ENCODE results near the gene KLC1.
A peak's percentile ranks its signal among the peaks of the same experiment; 100 is the strongest.

The KLC1 gene

DNA sequence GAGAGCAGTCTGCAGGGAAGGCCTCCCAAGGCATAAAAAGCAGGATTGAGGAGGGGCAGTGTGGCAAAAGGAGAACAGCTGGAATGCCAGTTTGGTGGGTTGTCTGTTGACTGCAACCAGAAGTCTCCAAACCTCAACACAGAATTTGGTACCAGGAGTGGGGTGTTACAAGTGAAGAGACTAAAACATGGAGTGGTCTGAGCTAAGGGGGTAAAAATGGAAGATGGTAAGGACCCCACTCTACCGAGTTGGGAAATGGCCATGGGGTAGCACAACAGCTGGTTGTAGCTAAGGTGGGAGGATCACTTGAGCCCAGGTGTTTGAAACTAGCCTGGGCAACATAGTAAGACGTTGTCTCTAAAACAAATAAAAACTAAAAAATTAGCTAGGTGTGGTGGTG, 17.8 kb upstream of the KLC1 start:
- no peak for TF ChIP-seq JUND (IDR thresholded peaks at IDR 0.05; ENCODE audit: low read depth)
- in situ Hi-C loops (cut with HindIII; ENCODE audit: low pct_unique_long_range_greater_than_20kb, low sequenced_read_pairs): no loop called here
- DNase-seq (ENCODE audit: low read depth in 1 of 2, low spot score in 1 of 2): no peak

DNA sequence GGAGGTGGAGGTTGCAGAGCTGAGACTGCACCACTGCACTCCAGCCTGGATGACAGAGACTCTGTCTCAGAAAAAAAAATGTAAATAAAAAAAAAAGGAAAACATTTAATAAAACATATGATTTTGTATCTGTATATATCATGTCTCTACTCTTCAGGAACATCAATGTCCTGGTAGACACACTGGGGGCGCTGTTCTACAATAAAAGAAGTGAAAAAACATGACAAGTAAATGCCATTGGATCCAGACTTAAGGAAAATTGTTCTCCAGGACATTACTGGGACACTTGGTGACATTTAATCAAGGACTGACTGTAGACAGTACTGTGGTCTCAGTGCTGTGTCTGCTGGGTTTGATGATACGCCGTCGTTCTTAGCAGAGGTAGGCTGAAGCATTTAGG, 15.5 kb upstream of the KLC1 start:
- DNase-seq (ENCODE audit: low read depth in 1 of 2, low spot score in 1 of 2): peak in 1 of 2 experiments; percentile 64
- in situ Hi-C loops (cut with HindIII; ENCODE audit: low pct_unique_long_range_greater_than_20kb, low sequenced_read_pairs): no loop called here
- TF ChIP-seq JUND (IDR thresholded peaks at IDR 0.05; ENCODE audit: low read depth): no peak

DNA sequence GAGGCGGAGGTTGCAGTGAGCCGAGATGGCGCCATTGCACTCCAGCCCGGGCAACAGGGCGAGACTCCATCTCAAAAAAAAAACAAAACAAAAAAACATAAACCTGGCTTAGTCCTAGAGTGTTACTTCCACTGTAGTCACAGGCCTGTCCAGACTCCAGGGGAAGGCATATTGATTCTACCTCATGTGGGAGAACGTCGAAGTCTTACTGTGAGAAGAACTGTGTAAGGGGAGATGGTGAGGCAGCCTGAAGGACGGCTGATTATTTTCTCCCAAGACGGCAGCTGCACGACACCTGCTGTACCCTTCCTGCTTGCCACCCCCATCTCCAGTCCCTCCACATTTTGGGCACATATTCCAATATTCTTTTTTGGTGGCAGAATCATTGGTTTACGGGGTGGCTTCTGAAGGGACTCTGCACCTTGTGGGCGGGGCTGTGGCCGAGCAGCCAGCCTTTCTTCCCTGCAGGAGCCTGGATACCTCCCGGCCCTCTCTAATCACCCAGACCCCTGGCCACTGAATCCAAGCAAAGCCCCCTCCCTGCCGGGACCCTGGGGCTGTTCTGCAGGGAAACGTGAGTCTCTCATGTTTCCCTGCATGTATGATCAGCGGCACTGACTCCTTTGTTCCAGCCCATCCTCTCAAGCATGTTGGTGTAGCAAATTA, 12.2 kb upstream of the KLC1 start:
- TF ChIP-seq JUND (IDR thresholded peaks at IDR 0.05; ENCODE audit: low read depth): no peak
- in situ Hi-C loops (cut with HindIII; ENCODE audit: low pct_unique_long_range_greater_than_20kb, low sequenced_read_pairs): no loop called here

DNA sequence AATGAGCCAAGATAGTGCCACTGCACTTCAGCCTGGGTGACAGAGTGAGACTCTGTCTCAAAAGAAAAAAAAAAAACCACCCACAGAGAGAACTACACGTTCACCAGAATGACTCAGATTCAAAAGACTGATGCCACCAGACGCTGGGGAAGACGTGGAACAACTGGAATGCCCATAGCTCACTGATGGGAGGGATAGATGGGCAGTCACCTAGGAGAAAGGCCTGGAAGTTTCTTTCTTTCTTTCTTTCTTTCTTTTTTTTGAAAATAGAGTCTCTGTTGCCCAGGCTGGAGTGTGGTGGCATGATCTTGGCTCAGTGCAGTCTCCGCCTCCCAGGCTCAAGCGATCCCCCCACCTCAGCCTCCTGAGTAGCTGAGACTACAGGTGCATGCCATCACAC, 10.0 kb upstream of the KLC1 start:
- DNase-seq (ENCODE audit: low read depth in 1 of 2, low spot score in 1 of 2): no peak
- in situ Hi-C loops (cut with HindIII; ENCODE audit: low pct_unique_long_range_greater_than_20kb, low sequenced_read_pairs): no loop called here
- no peak for TF ChIP-seq JUND (IDR thresholded peaks at IDR 0.05; ENCODE audit: low read depth)

More for the DNA sequence above, 12.2 kb upstream of the KLC1 start:
- DNase-seq (ENCODE audit: low read depth in 1 of 2, low spot score in 1 of 2): no peak

DNA sequence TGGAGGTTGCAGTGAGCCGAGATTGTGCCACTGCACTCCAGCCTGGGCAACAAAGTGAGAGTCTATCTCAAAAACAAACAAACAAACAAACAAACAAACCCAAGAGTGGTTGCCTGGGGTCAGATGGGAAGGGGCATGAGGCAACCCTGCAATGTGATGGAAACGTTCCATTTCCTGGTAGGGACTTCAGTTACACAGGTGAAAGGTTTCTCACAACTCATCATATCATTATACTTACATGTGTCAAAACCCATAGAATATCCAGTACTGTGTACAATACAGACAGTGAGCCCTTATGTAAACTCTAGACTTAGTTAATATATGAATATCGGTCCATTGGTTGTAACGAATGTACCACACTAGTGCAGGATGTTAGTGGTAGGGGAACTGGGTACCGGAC, 7.2 kb upstream of the KLC1 start:
- no peak for DNase-seq (ENCODE audit: low read depth in 1 of 2, low spot score in 1 of 2)
- TF ChIP-seq JUND (IDR thresholded peaks at IDR 0.05; ENCODE audit: low read depth): no peak
- in situ Hi-C loops (cut with HindIII; ENCODE audit: low pct_unique_long_range_greater_than_20kb, low sequenced_read_pairs): no loop called here

DNA sequence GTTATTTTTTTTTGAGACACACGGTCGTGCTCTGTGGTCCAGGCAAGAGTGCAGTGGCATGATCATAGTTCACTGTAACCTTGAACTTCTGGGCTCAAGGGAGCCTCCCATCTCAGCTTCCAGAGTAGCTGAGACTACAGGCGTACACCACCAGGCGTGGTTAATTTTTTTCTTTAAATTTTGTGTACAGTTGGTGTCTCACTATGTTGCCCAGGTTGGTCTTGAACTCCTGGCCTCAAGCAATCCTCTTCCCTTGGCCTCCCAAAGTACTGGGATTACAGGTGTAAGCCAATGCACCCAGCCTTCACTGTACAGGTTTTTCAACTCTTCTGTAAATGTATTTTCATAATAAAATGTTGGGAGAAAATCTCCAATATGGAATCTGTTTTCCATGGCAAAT, 5.7 kb upstream of the KLC1 start:
- no peak for TF ChIP-seq JUND (IDR thresholded peaks at IDR 0.05; ENCODE audit: low read depth)
- in situ Hi-C loops (cut with HindIII; ENCODE audit: low pct_unique_long_range_greater_than_20kb, low sequenced_read_pairs): no loop called here
- no peak for DNase-seq (ENCODE audit: low read depth in 1 of 2, low spot score in 1 of 2)

DNA sequence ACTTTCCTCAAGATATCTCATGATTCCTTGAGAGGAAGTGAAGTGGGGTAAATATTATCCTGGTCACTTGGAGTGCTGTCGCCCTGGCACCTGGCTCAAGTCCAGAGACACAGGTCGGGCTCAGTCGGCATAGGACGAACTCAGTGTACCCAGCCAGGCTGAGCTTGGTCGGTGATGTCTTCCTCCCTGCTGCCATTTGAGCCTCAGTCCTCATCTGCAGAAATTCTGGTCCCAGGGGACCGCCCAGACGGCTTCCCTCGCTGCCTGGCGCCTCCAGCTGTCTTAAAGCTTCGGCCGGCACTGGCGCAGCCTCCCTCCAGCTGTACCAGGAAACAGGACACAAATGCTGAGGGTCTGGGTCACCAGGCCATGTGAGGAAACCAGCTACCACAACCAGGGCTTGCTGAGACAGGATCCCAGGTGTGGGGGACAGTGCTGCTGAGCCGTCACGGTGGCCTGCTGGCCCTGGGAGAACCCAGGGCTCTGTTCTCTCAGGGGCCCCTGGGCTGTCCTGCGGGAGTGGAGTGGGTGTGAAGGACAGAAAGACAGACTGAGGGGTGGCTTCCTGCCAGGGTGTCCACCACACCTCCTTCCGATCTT, 5.0 kb upstream of the KLC1 start:
- TF ChIP-seq JUND (IDR thresholded peaks at IDR 0.05; ENCODE audit: low read depth): no peak
- DNase-seq (ENCODE audit: low read depth in 1 of 2, low spot score in 1 of 2): no peak

DNA sequence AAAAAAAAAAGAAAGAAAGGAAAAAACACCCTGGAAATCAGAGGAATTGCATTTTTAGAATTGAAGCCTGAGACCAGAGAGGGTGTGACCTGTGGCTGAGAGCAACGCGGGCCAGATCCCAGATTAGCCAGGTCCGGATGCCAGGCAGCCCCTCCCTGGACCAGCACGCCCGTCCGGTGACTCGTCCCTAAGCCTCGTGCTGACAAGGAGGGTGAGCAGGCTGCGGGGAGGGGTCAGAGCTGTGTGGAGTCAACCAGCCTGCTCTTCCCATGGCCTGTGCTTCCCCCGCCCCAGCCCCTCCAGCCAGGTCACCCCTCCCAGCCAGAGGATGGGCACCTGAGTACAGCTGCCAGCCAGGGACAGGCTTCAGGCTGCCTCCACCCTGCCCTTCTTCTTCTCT, 4.2 kb upstream of the KLC1 start:
- in situ Hi-C loops (cut with HindIII; ENCODE audit: low pct_unique_long_range_greater_than_20kb, low sequenced_read_pairs): no loop called here
- no peak for DNase-seq (ENCODE audit: low read depth in 1 of 2, low spot score in 1 of 2)
- TF ChIP-seq JUND (IDR thresholded peaks at IDR 0.05; ENCODE audit: low read depth): no peak

More for the DNA sequence above, 5.0 kb upstream of the KLC1 start:
- in situ Hi-C loops (cut with HindIII; ENCODE audit: low pct_unique_long_range_greater_than_20kb, low sequenced_read_pairs): no loop called here

DNA sequence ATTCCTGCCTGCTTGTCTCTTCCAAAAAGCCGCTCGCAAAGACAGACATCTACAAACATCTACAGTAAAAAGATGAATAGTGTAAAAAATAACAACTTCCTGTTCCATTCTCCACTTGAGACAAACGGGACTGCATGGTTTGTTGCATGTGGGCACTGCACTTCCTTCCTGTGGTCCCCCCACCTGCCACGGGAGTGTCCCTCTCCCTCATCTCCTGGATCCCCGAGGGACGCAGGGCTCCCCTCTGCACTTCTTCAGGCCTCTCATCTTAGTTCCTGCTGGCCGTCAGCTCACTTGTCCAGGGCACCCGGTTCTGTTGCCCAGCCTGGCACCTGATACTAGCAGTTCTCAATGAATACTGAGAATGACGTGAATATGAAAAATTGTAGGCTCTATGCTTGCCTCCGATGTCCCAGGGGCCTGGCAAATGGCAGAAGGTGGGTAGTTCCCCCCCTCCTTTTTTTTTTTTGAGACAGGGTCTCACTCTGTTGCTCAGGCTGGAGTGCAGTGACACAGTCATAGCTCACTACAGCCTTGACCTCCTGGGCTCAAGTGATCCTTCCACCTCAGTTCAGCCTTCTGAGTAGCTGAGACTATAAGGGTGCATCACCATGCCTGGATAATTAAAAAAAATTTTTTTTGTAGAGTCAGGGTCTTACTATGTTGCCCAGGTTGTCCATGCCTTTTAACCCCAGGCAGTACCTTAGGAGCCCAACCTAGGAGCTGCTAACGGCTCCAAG, 3.5 kb upstream of the KLC1 start:
- in situ Hi-C loops (cut with HindIII; ENCODE audit: low pct_unique_long_range_greater_than_20kb, low sequenced_read_pairs): no loop called here
- no peak for TF ChIP-seq JUND (IDR thresholded peaks at IDR 0.05; ENCODE audit: low read depth)
- no peak for DNase-seq (ENCODE audit: low read depth in 1 of 2, low spot score in 1 of 2)

DNA sequence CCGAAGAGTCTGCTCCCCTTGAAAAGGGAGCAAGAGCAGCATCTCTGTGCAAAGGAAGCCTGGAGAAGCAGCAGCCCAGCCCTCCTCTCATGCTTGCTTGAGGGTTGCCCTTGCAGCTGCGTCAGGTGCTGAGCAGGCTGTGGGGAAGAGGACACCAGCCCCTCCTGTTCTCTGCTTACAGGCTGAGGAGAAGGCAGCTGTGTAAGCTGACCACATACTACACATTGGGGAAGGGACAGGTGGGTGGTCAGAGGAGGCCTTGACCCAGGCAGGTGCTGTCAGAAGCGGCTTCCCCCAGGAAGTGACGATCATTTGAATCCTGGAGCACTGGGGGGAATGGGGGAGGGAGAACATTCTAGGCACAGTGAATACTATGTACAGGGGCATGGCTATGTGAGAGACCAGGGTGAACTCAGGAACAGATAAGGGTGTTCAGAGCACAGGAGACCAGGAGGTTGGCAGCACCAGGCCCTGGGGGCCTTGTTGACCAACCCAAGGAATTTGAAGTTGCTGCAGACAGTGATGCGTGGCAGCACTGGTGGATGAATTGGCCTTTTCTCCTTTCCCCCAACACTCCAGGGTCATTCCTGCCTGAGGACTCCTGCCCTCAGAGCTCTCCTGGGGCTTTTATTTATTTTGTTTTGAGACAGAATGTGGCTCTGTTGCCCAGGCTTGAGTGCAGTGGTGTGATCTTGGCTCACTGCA, 2.7 kb upstream of the KLC1 start:
- TF ChIP-seq JUND (IDR thresholded peaks at IDR 0.05; ENCODE audit: low read depth): no peak
- no peak for DNase-seq (ENCODE audit: low read depth in 1 of 2, low spot score in 1 of 2)
- in situ Hi-C loops (cut with HindIII; ENCODE audit: low pct_unique_long_range_greater_than_20kb, low sequenced_read_pairs): no loop called here

DNA sequence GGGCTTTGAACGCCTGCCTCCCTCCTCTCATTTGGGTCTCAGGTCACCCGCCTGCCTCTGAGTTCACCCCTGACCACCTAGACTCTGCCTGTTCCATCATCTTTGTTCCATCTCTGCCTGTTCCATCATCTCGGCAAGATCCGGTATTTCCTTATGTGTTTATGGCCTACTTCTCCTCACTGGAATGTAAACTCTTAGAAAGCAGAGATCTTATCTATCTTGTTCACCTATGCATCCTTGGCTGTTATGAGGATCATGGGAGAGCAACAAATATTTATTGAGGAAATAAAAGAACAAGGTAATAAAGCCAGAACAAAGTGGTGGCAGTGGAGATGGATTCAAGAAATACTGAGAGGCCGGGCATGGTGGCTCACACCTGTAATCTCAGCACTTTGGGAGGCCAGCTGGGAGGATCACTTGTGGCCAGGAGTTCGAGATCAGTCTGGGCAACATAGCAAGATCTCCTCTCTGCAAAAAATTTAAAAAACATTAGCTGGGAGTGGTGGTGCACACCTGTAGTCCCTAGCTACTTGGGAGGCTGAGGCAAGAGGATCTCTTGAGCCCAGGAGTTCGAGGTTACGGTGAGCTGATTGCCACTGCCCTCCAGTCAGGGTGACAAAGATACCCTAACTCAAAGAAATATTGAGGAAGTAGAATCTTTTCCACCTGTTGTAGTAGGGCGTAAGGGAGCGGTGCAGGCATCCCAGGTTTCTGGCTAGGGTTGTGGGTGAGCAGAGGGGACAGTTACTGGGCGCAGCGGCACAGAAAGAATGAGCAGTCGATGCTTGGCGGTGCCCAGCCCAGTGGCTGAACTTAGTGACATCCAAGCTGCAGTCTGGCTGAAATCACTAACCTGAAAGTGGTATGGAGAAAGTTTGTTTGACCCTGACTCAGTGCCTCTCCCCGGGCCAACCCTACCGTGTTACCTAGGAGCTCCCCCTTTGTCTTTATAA, 1.7 kb upstream of the KLC1 start:
- in situ Hi-C loops (cut with HindIII; ENCODE audit: low pct_unique_long_range_greater_than_20kb, low sequenced_read_pairs): no loop called here
- DNase-seq (ENCODE audit: low read depth in 1 of 2, low spot score in 1 of 2): peak; percentile 75 to 95
- TF ChIP-seq JUND (IDR thresholded peaks at IDR 0.05; ENCODE audit: low read depth): peak; percentile 92; the same call in 1 of the 2 replicates

DNA sequence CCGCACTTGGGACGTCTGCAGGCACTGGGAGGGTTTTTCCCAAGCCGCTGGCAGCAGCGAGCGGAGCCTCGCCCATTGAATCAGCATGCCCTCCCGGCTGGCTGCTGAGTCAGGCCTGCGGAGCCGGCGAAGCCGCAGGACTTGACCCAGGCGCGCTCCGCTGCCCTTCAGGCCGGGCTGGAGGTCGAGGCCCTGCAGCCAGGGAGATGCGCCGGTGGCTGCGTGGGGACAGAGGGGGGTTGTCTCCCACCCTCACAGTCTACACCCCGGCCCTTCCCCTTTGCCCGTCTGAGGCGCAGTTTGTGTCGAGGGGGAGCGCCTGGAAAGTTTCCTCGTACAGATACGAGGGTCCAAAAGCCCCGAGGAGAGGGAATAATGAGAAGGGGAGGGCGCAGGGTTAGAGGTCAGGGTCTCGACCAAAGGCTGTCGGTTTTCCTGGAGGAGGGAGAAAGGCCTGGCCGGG, 759 bp upstream of the KLC1 start:
- in situ Hi-C loops (cut with HindIII; ENCODE audit: low pct_unique_long_range_greater_than_20kb, low sequenced_read_pairs): no loop called here
- no peak for TF ChIP-seq JUND (IDR thresholded peaks at IDR 0.05; ENCODE audit: low read depth)
- DNase-seq (ENCODE audit: low read depth in 1 of 2, low spot score in 1 of 2): peak in 1 of 2 experiments; percentile 33

Measured in T47D (cell line).